HCT116 (cell line): ENCODE results near the gene MPHOSPH10. TPM values are rescaled to one million over a fixed set of nuclear protein-coding genes. Genes with fewer than 3 reads are reported as not detected.

Source experiments
- ATAC-seq: fragments of 200-7000 bp; cut with Tn5 transposase; 2 replicates; pipeline ENCODE4 v1.9.1; 2020; ENCODE audit warnings: mild to moderate bottlenecking, moderate library complexity
- BruUV-seq: library from RNA; stranded (reverse); fragments of 400-500 nt; replicated peaks from 2 replicates; lab custom pipeline; 2021; lab: Mats Ljungman, UMichigan
- CTCF ChIA-PET: fragments of 300-600 bp; sonication (Branson Sonifier 250); formaldehyde crosslinking; loops from one replicate; lab custom pipeline; 2021; ENCODE audit warnings: antibody characterized with exemption; lab: Charles Lee
- POLR2A ChIA-PET: fragments of 300-600, 350-600 bp; sonication (Branson Sonifier 250); formaldehyde crosslinking; loops from one replicate; lab custom pipeline; 2021; ENCODE audit warnings: antibody characterized with exemption; lab: Charles Lee
- RAD21 ChIA-PET, 2 experiments: fragments of 300-600 bp; sonication (Branson Sonifier 250); formaldehyde crosslinking; loops; one replicate each; lab custom pipeline; 2023; ENCODE audit warnings: low total read pairs in 2 of 2; ENCODE audit not compliant: uncharacterized antibody in 2 of 2, unreplicated experiment in 2 of 2, low non-redundant PET in 1 of 2; lab: Charles Lee
- DNase-seq: peaks from one replicate; pipeline ENCODE4 v3.0.0-alpha.2; 2010; ENCODE audit warnings: low read depth, low spot score
- H2AFZ ChIP-seq: fragments of 200-600 bp; shearing (Covaris generic), sonication (generic); 2 replicates; pipeline ENCODE4 v1.6.1; 2017; ENCODE audit warnings: low read depth, mixed run types, mixed read lengths, antibody characterized with exemption, low read length; ENCODE audit not compliant: poor library complexity, severe bottlenecking
- H3K27ac ChIP-seq: 2 replicates; pipeline ENCODE4 v1.5.1; 2012; ENCODE audit warnings: low read depth, low read length
- H3K27me3 ChIP-seq: fragments of 200-600 bp; sonication (generic); 2 replicates; pipeline ENCODE4 v1.6.1; 2016; ENCODE audit warnings: mixed run types, low read length, mixed read lengths; ENCODE audit not compliant: insufficient read depth
- H3K36me3 ChIP-seq, 2 experiments: fragments of 200-500 bp in 1 of 2; fragments of 200-600 bp in 1 of 2; sonication (Bioruptor generic) in 1 of 2; sonication (generic) in 1 of 2; 2 replicates each; pipeline versions ENCODE4 v1.5.1 to v1.6.1; 2014 to 2016; ENCODE audit warnings: low read length in 2 of 2, inconsistent platforms in 1 of 2, mixed read lengths in 1 of 2, mixed run types in 1 of 2; ENCODE audit not compliant: insufficient read depth in 2 of 2, control insufficient read depth in 1 of 2
- H3K4me1 ChIP-seq, 2 experiments: fragments of 200-600 bp in 1 of 2; sonication (generic) in 1 of 2; 2 replicates each; pipeline versions ENCODE4 v1.5.1 to v1.6.1; 2012 to 2017; ENCODE audit warnings: low read length in 2 of 2, inconsistent platforms in 1 of 2, mild to moderate bottlenecking in 1 of 2, mixed read lengths in 1 of 2, mixed run types in 1 of 2, moderate library complexity in 1 of 2; ENCODE audit not compliant: insufficient read depth in 2 of 2, control insufficient read depth in 1 of 2
- H3K4me2 ChIP-seq: fragments of 200-600 bp; sonication (generic); 2 replicates; pipeline ENCODE4 v1.6.1; 2017; ENCODE audit warnings: mixed run types, low read length, mixed read lengths
- H3K4me3 ChIP-seq, 2 experiments: fragments of 200-600 bp in 1 of 2; sonication (generic) in 1 of 2; replicated peaks in 1 of 2; 2 replicates each; pipeline ENCODE4 v1.5.1; 2011 to 2016; ENCODE audit warnings: low read length in 2 of 2, control low read depth in 1 of 2, low read depth in 1 of 2, mild to moderate bottlenecking in 1 of 2, mixed read lengths in 1 of 2, mixed run types in 1 of 2
- H3K79me2 ChIP-seq: fragments of 200-600 bp; sonication (generic); 2 replicates; pipeline ENCODE4 v1.6.1; 2017; ENCODE audit warnings: mild to moderate bottlenecking, mixed run types, low read length, moderate library complexity, mixed read lengths; ENCODE audit not compliant: insufficient read depth
- H3K9ac ChIP-seq: fragments of 200-600 bp; sonication (generic); 2 replicates; pipeline ENCODE4 v1.6.1; 2016; ENCODE audit warnings: low read length, mixed read lengths
- H3K9me2 ChIP-seq: fragments of 200-600 bp; sonication (generic), shearing (Covaris generic); 2 replicates; pipeline ENCODE4 v1.6.1; 2017; ENCODE audit warnings: mixed run types, mild to moderate bottlenecking, moderate library complexity; ENCODE audit not compliant: insufficient read depth
- H3K9me3 ChIP-seq, 2 experiments: fragments of 200-500 bp in 1 of 2; fragments of 200-600 bp in 1 of 2; sonication (Bioruptor generic) in 1 of 2; sonication (generic) in 1 of 2; 2 replicates each; pipeline ENCODE4 v1.6.1; 2014 to 2017; ENCODE audit warnings: low read length in 2 of 2, mixed read lengths in 2 of 2, inconsistent platforms in 1 of 2, low read depth in 1 of 2, mild to moderate bottlenecking in 1 of 2, mixed run types in 1 of 2, moderate library complexity in 1 of 2; ENCODE audit not compliant: control insufficient read depth in 1 of 2, insufficient read depth in 1 of 2
- H4K20me1 ChIP-seq: fragments of 200-600 bp; sonication (generic), shearing (Covaris generic); 2 replicates; pipeline ENCODE4 v1.6.1; 2017; ENCODE audit warnings: mixed run types, mild to moderate bottlenecking, moderate library complexity; ENCODE audit not compliant: insufficient read depth
- CBX3 ChIP-seq: IDR thresholded peaks from 2 replicates; pipeline ENCODE4 v1.6.1; 2012; ENCODE audit warnings: low read depth
- CEBPB ChIP-seq: IDR thresholded peaks from 2 replicates; pipeline ENCODE4 v1.6.1; 2012; ENCODE audit warnings: low read depth
- EGR1 ChIP-seq: IDR thresholded peaks from 2 replicates; pipeline ENCODE4 v1.6.1; 2012; ENCODE audit warnings: low read depth
- ELF1 ChIP-seq: IDR thresholded peaks from 2 replicates; pipeline ENCODE4 v1.6.1; 2012; ENCODE audit warnings: low read depth, borderline replicate concordance
- EZH2 ChIP-seq: fragments of 200-600 bp; sonication (generic); IDR thresholded peaks from 2 replicates; pipeline ENCODE4 v1.6.1; 2017; ENCODE audit warnings: antibody characterized with exemption, mixed run types
- EZH2phosphoT487 ChIP-seq: fragments of 200-600 bp; IDR thresholded peaks from 2 replicates; pipeline ENCODE4 v1.6.1; 2018; ENCODE audit warnings: antibody characterized with exemption, borderline replicate concordance
- FOSL1 ChIP-seq: IDR thresholded peaks from 2 replicates; pipeline ENCODE4 v1.6.1; 2012; ENCODE audit warnings: low read depth
- JUND ChIP-seq: IDR thresholded peaks from 2 replicates; pipeline ENCODE4 v1.6.1; 2012
- POLR2A ChIP-seq: IDR thresholded peaks from 2 replicates; pipeline ENCODE4 v1.7.0; 2011; ENCODE audit warnings: borderline replicate concordance; ENCODE audit not compliant: insufficient read depth, insufficient read length; ENCODE audit errors: extremely low read depth
- POLR2AphosphoS5 ChIP-seq: IDR thresholded peaks from 2 replicates; pipeline ENCODE4 v1.6.1; 2011; ENCODE audit warnings: mild to moderate bottlenecking, low read depth, low read length, moderate library complexity
- RAD21 ChIP-seq: IDR thresholded peaks from 2 replicates; pipeline ENCODE4 v1.6.1; 2012; ENCODE audit warnings: low read depth, mild to moderate bottlenecking
- SIN3A ChIP-seq: IDR thresholded peaks from 2 replicates; pipeline ENCODE4 v1.6.1; 2012; ENCODE audit warnings: low read depth
- SP1 ChIP-seq: IDR thresholded peaks from 2 replicates; pipeline ENCODE4 v1.6.1; 2012; ENCODE audit warnings: low read depth
- TCF7L2 ChIP-seq: IDR thresholded peaks from 2 replicates; pipeline ENCODE4 v1.7.0; 2011; ENCODE audit warnings: borderline replicate concordance, inconsistent platforms; ENCODE audit not compliant: insufficient read depth, insufficient read length; ENCODE audit errors: extremely low read depth
- YY1 ChIP-seq: IDR thresholded peaks from 2 replicates; pipeline ENCODE4 v1.6.1; 2011; ENCODE audit warnings: low read length, low read depth, moderate library complexity, mild to moderate bottlenecking; ENCODE audit not compliant: insufficient replicate concordance; ENCODE audit errors: extremely low read depth
- ZFX ChIP-seq: fragments of 450-650 bp; IDR thresholded peaks from 2 replicates; pipeline ENCODE4 v1.6.1; 2017
- ZNF274 ChIP-seq: fragments of 200-500 bp; sonication (Bioruptor generic); IDR thresholded peaks from 2 replicates; pipeline ENCODE4 v1.6.1; 2014; ENCODE audit warnings: mild to moderate bottlenecking, low read depth, low read length, inconsistent platforms
- intact Hi-C: fragments of 100-400 bp; cut with micrococcal nuclease; formaldehyde crosslinking; loops from 2 replicates; pipeline ENCODE4 v1.10.0; 2022
- total RNA-seq: library from RNA; stranded (reverse); gene quantifications from one replicate; pipeline ENCODE4 v1.2.1, GENCODE V29; 2021; ENCODE audit not compliant: unreplicated experiment
- TF ChIP-seq, protein P1 (sequence below): IDR thresholded peaks from 2 replicates; pipeline ENCODE4 v1.6.1; 2012
- TF ChIP-seq, protein P2 (sequence below): IDR thresholded peaks from 2 replicates; pipeline ENCODE4 v1.6.1; 2012; ENCODE audit warnings: low read depth

The MPHOSPH10 gene
- total RNA-seq, 1 experiment from 2014 or later: 36.7 TPM

DNA sequence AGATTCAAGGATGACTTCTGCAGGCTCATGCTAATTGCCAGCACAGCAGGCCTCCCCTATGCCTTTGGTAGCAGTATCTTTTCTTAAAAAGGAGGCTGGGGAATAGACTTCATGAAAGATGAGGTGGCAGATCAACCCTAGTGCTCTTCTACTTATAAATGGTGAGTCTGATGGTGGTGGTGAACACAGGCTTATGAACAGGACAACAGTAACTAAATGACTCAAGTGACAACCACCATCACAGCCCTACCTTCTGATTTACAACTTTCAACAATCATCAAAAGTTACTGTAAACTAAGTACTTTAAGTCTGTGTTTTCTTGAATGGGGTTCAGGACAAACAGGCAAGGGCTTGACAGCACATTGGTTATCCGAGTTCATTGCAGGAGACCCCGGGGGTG is 57.2 kb downstream of the MPHOSPH10 start:
- no peaks in the 10 kb centered on the region for H4K20me1 ChIP-seq
- H3K9ac ChIP-seq: no peak overlapping the region
- no peak overlapping the region for H3K4me3 ChIP-seq
- H2AFZ ChIP-seq: no peak overlapping the region
- H3K27me3 ChIP-seq: no peaks in the 10 kb centered on the region
- intact Hi-C loops: no loop called here
- ATAC-seq (no peak), DNase-seq (no peak)
- RAD21 ChIA-PET: no interaction called here
- no peak overlapping the region for H3K27ac ChIP-seq
- no peak overlapping the region for H3K4me2 ChIP-seq
- BruUV-seq: no TSS peak
- H3K79me2 ChIP-seq: no peaks in the 10 kb centered on the region
- no peaks in the 10 kb centered on the region for H3K36me3 ChIP-seq
- H3K9me3 ChIP-seq: no peaks in the 10 kb centered on the region
- POLR2A ChIA-PET: no interaction called here
- CTCF ChIA-PET: no interaction called here
- TF ChIP-seq CBX3 (no peak), ELF1 (no peak), YY1 (no peak), EZH2phosphoT487 (no peak), CEBPB (no peak), POLR2A (no peak), RAD21 (no peak), EZH2 (no peak), FOSL1 (no peak), EGR1 (no peak), POLR2AphosphoS5 (no peak), JUND (no peak), TCF7L2 (no peak), ZNF274 (no peak), SIN3A (no peak), SP1 (no peak), ZFX (no peak)
- TF ChIP-seq, protein P1, sequence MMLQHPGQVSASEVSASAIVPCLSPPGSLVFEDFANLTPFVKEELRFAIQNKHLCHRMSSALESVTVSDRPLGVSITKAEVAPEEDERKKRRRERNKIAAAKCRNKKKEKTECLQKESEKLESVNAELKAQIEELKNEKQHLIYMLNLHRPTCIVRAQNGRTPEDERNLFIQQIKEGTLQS: no peak
- TF ChIP-seq, protein P2, sequence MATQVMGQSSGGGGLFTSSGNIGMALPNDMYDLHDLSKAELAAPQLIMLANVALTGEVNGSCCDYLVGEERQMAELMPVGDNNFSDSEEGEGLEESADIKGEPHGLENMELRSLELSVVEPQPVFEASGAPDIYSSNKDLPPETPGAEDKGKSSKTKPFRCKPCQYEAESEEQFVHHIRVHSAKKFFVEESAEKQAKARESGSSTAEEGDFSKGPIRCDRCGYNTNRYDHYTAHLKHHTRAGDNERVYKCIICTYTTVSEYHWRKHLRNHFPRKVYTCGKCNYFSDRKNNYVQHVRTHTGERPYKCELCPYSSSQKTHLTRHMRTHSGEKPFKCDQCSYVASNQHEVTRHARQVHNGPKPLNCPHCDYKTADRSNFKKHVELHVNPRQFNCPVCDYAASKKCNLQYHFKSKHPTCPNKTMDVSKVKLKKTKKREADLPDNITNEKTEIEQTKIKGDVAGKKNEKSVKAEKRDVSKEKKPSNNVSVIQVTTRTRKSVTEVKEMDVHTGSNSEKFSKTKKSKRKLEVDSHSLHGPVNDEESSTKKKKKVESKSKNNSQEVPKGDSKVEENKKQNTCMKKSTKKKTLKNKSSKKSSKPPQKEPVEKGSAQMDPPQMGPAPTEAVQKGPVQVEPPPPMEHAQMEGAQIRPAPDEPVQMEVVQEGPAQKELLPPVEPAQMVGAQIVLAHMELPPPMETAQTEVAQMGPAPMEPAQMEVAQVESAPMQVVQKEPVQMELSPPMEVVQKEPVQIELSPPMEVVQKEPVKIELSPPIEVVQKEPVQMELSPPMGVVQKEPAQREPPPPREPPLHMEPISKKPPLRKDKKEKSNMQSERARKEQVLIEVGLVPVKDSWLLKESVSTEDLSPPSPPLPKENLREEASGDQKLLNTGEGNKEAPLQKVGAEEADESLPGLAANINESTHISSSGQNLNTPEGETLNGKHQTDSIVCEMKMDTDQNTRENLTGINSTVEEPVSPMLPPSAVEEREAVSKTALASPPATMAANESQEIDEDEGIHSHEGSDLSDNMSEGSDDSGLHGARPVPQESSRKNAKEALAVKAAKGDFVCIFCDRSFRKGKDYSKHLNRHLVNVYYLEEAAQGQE: no peak
- H3K4me1 ChIP-seq: peaks cover 0 to 4% of the 10 kb centered on the region in 2 experiments; a peak in 1 of 4 replicates
- no peaks in the 10 kb centered on the region for H3K9me2 ChIP-seq
